OCI-LY7 (cell line): ENCODE data around the gene SLC35F4.

ENCODE experiments used
- EZH2phosphoT487 ChIP-seq: fragments of 200-600 bp; sonication (generic); IDR thresholded peaks from 2 replicates; pipeline ENCODE4 v1.6.1; 2018; ENCODE audit warnings: low read depth, borderline replicate concordance, mild to moderate bottlenecking, mixed run types, antibody characterized with exemption, low read length, moderate library complexity, mixed read lengths
- TF ChIP-seq, protein P1 (sequence below): fragments of 200-600 bp; sonication (generic); conservative IDR thresholded peaks from 2 replicates; pipeline ENCODE4 v1.5.1; 2014; ENCODE audit warnings: mild to moderate bottlenecking, antibody characterized with exemption, low read length, moderate library complexity, mixed read lengths

- TF ChIP-seq, protein P1, sequence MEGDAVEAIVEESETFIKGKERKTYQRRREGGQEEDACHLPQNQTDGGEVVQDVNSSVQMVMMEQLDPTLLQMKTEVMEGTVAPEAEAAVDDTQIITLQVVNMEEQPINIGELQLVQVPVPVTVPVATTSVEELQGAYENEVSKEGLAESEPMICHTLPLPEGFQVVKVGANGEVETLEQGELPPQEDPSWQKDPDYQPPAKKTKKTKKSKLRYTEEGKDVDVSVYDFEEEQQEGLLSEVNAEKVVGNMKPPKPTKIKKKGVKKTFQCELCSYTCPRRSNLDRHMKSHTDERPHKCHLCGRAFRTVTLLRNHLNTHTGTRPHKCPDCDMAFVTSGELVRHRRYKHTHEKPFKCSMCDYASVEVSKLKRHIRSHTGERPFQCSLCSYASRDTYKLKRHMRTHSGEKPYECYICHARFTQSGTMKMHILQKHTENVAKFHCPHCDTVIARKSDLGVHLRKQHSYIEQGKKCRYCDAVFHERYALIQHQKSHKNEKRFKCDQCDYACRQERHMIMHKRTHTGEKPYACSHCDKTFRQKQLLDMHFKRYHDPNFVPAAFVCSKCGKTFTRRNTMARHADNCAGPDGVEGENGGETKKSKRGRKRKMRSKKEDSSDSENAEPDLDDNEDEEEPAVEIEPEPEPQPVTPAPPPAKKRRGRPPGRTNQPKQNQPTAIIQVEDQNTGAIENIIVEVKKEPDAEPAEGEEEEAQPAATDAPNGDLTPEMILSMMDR, result peak; percentile 44; the same call in 1 of the 2 replicates
- no peak for TF ChIP-seq EZH2phosphoT487
Measured at GRCh38 chr14:57574617-57575288, 291.1 kb downstream of the SLC35F4 start.
